ENCODE results near the gene GOLGA8N.

GOLGA8N gene

GRCh38 chr15:32651229-32651837 lies 58.1 kb downstream of the GOLGA8N start:
- no peak for TF ChIP-seq ZFX (IDR thresholded peaks at IDR 0.05; ENCODE audit: borderline replicate concordance)
- TF ChIP-seq CTCF (IDR thresholded peaks at IDR 0.05): peak; percentile 90
- no peak overlapping the region for H3K27ac ChIP-seq

DNA sequence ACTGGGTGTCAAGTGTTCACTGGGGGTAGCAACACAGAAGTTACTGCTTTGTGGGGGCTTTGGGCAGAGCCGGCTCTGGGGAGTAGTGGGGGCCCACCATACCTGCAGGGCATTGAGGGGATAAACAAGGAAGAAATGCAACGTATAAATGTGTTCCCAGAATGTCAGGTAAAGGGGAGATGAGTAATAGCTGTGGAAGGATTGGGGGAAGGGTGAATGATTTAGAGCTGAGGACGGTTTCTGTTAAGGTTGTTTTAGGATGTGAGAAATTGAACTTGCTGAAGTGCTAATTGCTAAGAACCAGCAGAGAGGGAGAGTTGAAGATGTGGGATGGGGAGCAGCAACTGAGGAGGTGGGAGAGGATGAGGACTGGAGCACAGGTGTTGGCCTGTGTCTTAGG lies 58.9 kb downstream of the GOLGA8N start:
- no peak for TF ChIP-seq CTCF (IDR thresholded peaks at IDR 0.05)
- no peak for TF ChIP-seq ZFX (IDR thresholded peaks at IDR 0.05; ENCODE audit: borderline replicate concordance)

DNA sequence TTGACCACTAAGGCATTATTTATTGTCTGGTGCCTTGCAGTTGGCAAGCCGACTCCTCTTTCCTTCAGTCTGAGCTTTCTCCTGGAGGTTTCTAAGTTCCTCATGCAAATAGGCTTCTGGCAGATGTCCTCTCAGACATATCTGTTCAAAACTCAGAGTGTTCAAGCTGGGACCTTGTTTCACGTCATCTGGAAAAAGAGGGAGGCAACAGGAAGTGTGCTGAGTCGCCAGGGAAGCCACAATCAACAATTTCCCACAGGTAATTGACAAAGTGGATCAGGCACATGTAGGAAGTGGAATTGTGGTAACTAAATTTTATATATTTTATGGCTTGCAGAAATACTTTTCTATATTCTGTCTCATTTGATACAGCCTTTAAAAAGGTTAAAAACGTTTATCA lies 62.8 kb downstream of the GOLGA8N start:
- TF ChIP-seq ZFX (IDR thresholded peaks at IDR 0.05; ENCODE audit: borderline replicate concordance): no peak
- no peak for TF ChIP-seq CTCF (IDR thresholded peaks at IDR 0.05)
- H3K27ac ChIP-seq: no peak overlapping the region

More for the DNA sequence above, 58.9 kb downstream of the GOLGA8N start:
- H3K27ac ChIP-seq: no peak overlapping the region

- TF ChIP-seq CTCF (IDR thresholded peaks at IDR 0.05) (no peak), ZFX (IDR thresholded peaks at IDR 0.05; ENCODE audit: borderline replicate concordance) (no peak)
- H3K27ac ChIP-seq: no peak overlapping the region
Measured at GRCh38 chr15:32656496-32656895, 63.2 kb downstream of the GOLGA8N start.

Data from 22Rv1 (cell line).